Placental pericyte (primary cell): ENCODE measurements around the gene TRIM14. TPM values are rescaled to one million over a fixed set of nuclear protein-coding genes. Genes with fewer than 3 reads are reported as not detected.

Experiments
- small RNA-seq: library from RNA; depleted of rRNA; stranded (forward); fragments of <200 nt; gene quantifications from one replicate; pipeline ENCODE3, GENCODE V24; 2012; ENCODE audit warnings: low replicate concordance
- total RNA-seq: library from RNA; depleted of rRNA; stranded (reverse); fragments of >200 nt; gene quantifications from 2 replicates; pipeline ENCODE4 v1.2.3, GENCODE V29; 2012

The TRIM14 gene, protein sequence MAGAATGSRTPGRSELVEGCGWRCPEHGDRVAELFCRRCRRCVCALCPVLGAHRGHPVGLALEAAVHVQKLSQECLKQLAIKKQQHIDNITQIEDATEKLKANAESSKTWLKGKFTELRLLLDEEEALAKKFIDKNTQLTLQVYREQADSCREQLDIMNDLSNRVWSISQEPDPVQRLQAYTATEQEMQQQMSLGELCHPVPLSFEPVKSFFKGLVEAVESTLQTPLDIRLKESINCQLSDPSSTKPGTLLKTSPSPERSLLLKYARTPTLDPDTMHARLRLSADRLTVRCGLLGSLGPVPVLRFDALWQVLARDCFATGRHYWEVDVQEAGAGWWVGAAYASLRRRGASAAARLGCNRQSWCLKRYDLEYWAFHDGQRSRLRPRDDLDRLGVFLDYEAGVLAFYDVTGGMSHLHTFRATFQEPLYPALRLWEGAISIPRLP
- total RNA-seq: 3.7 and 13.5 TPM in 2 replicates

DNA sequence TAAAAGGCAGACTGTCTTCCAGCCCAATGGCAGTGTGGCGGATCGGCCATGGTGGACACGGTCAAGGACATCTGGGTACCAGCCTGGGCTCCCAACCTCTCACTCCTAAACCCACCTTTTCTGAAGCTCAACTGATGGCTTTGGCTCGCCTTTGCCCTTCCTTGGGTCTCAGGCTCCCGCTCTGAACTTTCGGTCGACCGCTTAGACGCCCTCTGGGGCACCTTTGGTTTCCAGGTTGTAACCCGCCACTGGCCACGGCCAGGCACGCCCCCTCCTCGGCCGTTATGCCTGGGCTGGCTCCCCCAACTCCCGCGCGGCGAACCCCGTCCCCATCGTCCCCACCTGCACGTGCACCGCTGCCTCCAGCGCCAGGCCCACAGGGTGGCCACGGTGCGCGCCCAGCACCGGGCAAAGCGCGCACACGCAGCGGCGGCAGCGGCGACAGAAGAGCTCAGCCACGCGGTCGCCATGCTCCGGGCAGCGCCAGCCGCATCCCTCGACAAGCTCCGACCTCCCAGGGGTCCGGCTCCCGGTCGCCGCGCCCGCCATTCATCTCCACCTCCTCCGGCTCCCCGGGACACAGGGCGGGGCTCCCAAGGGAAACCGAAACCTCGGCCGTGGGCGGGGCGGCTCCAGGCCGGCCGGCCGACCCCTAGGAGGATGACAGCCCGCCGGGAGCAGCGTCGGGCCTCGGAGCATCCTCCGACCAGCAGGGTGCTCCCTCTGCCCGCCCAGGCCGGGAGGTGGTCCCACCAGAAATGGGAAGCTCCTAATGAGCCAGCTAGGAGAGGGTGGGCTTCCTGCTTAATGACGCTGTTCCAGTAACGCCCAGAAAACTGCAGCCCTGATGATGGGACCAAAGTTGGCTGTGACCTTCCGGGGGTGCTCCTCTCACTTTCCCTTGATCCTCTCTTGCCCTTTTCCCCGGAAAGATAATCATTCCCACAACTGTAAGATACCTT is at the start of gene TRIM14:
Gene TRIM14 (minus strand): TSS at position 583 of the 962 bp plus-strand sequence. CDS start 34 bp downstream, at position 549.

DNA sequence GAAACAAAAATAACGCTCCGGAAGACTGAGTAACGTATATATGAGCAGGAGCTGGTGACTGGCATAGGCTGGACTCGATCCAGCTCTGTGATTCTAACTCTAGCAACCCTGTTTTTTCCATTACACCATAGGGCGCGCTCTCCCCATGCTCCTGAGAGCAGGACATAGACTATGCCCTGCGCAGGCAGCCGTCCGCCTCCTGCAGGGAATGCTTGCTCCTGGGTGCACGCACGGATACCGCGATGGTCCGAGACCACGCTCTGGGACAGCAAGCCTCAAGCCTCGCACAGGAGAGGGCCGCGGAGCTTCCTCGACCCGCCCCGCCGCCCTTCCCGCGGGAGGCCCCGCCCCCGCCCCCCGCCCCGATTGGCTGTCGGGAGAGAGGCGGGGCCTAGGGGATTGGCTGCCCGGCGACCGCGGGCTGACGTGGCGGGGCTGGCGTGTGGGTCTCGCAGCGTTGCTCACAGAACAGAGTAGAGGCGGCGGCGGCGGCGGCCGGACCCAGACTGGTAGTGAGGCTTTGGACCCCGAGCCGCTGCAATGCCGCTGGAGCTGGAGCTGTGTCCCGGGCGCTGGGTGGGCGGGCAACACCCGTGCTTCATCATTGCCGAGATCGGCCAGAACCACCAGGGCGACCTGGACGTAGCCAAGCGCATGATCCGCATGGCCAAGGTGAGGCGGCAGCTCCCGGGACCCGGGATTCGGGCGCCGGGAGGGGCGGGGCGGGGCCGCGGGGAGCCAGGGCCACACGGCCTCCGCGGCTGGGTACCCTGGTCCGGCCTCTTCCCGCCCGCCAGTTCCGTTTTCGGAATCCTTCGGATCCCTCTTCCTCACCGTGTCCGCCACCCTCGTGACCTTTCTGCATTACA is 62.5 kb downstream of the TRIM14 start, which contains the start of gene NANS:
Gene NANS (plus strand): TSS at position 464 of the 869 bp plus-strand sequence. CDS start 77 bp downstream, at position 541.

Small RNA genes lying within 50 kb of the gene (small RNA-seq; reads per million reads assigned to genes)
- gene RF00017: not detected
- not detected for gene RNU6-918P

Other genes with a start within 250 kb of the TRIM14 start
- gene TRMO, start 196.7 kb downstream of the TRIM14 start, total RNA-seq: 13.3 and 33.9 TPM in 2 replicates
- not detected in 2 replicates for gene HEMGN, start 181.1 kb downstream of the TRIM14 start, total RNA-seq
- gene ANP32B, start 135.9 kb downstream of the TRIM14 start, total RNA-seq: 9.6 and 35.5 TPM in 2 replicates
- 71.0 and 208 TPM in 2 replicates for gene NANS, start 62.5 kb downstream of the TRIM14 start, total RNA-seq
- 0.44 and 1.1 TPM in 2 replicates for gene CORO2A, start 73.4 kb upstream of the TRIM14 start, total RNA-seq
- gene TBC1D2, start 136.4 kb upstream of the TRIM14 start, total RNA-seq: 56.7 and 73.7 TPM in 2 replicates